ENCODE measurements around the gene TMEM132D. TPM values are rescaled to one million over a fixed set of nuclear protein-coding genes. Genes with fewer than 3 reads are reported as not detected.

TMEM132D gene
- total and polyA plus RNA-seq, 8 donors, result 0.26 to 2.5 (median 0.88) TPM; not detected in 1

DNA sequence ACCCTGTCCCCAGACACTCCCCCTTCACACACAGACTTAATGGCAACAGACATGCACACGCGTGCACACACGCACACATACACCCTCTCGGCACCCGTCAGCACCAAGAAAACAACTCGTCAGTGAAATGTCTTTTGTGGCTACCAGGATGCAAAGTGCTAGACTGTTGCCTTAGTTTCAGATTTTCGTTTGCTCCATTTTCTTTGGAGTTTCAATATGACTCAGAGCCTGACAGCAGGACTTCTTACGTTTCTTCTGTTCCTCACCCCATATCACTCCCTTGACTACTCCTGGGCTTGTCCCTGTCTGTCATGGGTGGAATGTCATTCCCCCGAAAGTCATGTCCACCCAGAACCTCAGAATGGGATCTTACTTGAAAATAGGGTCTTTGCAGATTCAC lies 867.7 kb downstream of the TMEM132D start:
- H3K27me3 ChIP-seq, result no peaks in the 10 kb centered on the region
- TF ChIP-seq, protein P1, sequence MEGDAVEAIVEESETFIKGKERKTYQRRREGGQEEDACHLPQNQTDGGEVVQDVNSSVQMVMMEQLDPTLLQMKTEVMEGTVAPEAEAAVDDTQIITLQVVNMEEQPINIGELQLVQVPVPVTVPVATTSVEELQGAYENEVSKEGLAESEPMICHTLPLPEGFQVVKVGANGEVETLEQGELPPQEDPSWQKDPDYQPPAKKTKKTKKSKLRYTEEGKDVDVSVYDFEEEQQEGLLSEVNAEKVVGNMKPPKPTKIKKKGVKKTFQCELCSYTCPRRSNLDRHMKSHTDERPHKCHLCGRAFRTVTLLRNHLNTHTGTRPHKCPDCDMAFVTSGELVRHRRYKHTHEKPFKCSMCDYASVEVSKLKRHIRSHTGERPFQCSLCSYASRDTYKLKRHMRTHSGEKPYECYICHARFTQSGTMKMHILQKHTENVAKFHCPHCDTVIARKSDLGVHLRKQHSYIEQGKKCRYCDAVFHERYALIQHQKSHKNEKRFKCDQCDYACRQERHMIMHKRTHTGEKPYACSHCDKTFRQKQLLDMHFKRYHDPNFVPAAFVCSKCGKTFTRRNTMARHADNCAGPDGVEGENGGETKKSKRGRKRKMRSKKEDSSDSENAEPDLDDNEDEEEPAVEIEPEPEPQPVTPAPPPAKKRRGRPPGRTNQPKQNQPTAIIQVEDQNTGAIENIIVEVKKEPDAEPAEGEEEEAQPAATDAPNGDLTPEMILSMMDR (IDR thresholded peaks at IDR 0.05), result no peak
- no peaks in the 10 kb centered on the region for H3K4me1 ChIP-seq
- ATAC-seq (no peak), DNase-seq (no peak)
- H3K27ac ChIP-seq, result no peak overlapping the region
- intact Hi-C loops (cut with DNase I), result no loop called here
- H3K36me3 ChIP-seq, result no peaks in the 10 kb centered on the region
- no peak overlapping the region for H3K4me3 ChIP-seq
- peaks cover 0 to 3% of the 10 kb centered on the region in 2 donors for H3K9me3 ChIP-seq

DNA sequence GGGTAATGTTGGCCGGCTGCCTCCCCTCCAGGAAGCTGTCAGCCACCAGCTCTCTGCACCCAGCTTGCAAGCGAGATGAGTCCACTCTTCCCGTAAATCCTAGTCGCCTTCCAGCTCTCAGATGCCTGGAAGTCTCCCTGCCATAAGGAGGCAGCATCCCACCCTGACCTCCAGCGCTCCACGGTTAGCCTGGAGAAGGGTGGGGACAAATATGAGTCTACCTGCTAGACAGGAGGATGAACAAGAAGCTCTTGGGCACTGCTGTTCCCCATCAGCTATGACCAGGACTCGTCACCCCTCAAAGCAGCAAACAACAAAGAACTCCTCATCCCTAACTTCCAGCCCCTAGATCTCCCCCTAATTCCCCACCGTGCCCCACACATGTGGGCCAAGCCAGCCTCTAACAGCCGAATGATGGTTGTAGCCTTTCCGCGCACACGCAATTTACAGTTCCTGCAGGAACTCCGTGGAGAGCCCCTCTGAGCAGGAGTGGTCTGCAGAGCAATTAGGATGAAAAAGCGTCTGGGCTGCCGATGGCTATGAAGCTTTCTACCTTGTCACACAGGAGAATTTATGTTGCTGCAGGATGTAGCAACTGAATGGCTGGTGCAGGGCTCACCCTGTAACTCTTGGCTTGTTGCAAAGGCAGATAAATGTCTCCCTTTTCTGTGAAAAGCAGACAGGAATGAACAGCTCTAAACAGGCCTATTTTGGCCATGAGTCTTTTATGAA lies 869.1 kb downstream of the TMEM132D start:
- intact Hi-C loops (cut with DNase I), result no loop called here
- Histone ChIP-seq H3K4me1 (no peaks in the 10 kb centered on the region), H3K9me3 (peaks cover 0 to 3% of the 10 kb centered on the region in 2 donors), H3K4me3 (no peak overlapping the region), H3K27me3 (no peaks in the 10 kb centered on the region), H3K27ac (no peak overlapping the region), H3K36me3 (no peaks in the 10 kb centered on the region)
- DNase-seq (no peak), ATAC-seq (no peak)
- TF ChIP-seq, protein P1 (IDR thresholded peaks at IDR 0.05), result no peak

DNA sequence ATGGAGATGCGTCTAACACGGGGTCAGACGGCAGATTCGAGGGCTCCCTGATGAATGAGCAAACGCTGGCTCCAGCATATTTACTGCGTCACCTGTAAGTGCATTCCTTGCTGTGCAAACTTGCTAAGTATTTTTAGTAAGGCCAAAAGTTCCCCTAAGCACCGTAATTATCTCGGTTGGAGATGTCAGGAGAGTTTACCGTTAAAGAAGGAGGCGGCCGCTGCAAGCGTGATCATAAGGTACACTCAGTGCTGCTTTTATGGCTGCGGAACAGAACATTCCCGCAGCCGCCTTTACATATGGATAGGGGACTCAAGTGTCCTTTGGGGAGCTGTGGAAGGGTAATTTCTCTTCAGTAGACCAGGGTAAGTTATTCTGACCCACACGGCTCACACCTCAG lies 875.0 kb downstream of the TMEM132D start:
- H3K36me3 ChIP-seq, result no peaks in the 10 kb centered on the region
- H3K9me3 ChIP-seq, result no peaks in the 10 kb centered on the region
- intact Hi-C loops (cut with DNase I), result no loop called here
- no peak overlapping the region for H3K4me3 ChIP-seq
- no peaks in the 10 kb centered on the region for H3K4me1 ChIP-seq
- DNase-seq (peak in 2 of 4 donors; percentile 7 to 35), ATAC-seq (peak; percentile 86)
- H3K27ac ChIP-seq, result no peak overlapping the region
- H3K27me3 ChIP-seq, result peaks cover 0 to 5% of the 10 kb centered on the region in 2 donors
- TF ChIP-seq, protein P1 (IDR thresholded peaks at IDR 0.05), result no peak

DNA sequence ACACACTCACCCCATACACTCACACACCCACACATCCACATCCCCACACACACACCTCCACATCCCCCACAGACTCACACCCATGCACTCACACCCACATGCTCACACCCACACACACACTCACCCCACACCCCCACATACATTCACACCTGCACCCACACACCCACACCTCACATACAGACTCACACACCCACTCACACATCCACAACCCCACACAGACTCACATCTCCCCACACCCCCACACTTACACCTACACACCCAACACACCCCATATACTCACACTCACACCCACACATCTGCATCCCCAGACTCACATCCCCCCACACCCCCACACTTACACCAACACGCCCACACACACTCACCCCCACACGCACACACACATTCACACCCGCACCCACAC lies 878.8 kb downstream of the TMEM132D start:
- peaks cover 0 to 11% of the 10 kb centered on the region in 2 donors for H3K9me3 ChIP-seq
- H3K27me3 ChIP-seq, result peaks cover 0 to 5% of the 10 kb centered on the region in 2 donors
- no peaks in the 10 kb centered on the region for H3K4me1 ChIP-seq
- no peaks in the 10 kb centered on the region for H3K36me3 ChIP-seq
- ATAC-seq, result no peak
- TF ChIP-seq, protein P1 (IDR thresholded peaks at IDR 0.05), result no peak
- no peak overlapping the region for H3K27ac ChIP-seq
- intact Hi-C loops (cut with DNase I), result no loop called here
- no peak for DNase-seq
- no peak overlapping the region for H3K4me3 ChIP-seq
